NCI-H345 treated with DMSO at 0.1 percent for 48 hours (cell line): Measurements from ENCODE around the gene PDCD11.
"Not testable (repeated sequence)": the region's sequence is repeated elsewhere in the genome, so short reads cannot be mapped to it uniquely, and the experiment has no call there.

Source experiments
- DNase-seq: peaks from one replicate; lab custom pipeline; 2025; ENCODE audit not compliant: unreplicated experiment; lab: John Stamatoyannopoulos, UW

PDCD11 gene, protein sequence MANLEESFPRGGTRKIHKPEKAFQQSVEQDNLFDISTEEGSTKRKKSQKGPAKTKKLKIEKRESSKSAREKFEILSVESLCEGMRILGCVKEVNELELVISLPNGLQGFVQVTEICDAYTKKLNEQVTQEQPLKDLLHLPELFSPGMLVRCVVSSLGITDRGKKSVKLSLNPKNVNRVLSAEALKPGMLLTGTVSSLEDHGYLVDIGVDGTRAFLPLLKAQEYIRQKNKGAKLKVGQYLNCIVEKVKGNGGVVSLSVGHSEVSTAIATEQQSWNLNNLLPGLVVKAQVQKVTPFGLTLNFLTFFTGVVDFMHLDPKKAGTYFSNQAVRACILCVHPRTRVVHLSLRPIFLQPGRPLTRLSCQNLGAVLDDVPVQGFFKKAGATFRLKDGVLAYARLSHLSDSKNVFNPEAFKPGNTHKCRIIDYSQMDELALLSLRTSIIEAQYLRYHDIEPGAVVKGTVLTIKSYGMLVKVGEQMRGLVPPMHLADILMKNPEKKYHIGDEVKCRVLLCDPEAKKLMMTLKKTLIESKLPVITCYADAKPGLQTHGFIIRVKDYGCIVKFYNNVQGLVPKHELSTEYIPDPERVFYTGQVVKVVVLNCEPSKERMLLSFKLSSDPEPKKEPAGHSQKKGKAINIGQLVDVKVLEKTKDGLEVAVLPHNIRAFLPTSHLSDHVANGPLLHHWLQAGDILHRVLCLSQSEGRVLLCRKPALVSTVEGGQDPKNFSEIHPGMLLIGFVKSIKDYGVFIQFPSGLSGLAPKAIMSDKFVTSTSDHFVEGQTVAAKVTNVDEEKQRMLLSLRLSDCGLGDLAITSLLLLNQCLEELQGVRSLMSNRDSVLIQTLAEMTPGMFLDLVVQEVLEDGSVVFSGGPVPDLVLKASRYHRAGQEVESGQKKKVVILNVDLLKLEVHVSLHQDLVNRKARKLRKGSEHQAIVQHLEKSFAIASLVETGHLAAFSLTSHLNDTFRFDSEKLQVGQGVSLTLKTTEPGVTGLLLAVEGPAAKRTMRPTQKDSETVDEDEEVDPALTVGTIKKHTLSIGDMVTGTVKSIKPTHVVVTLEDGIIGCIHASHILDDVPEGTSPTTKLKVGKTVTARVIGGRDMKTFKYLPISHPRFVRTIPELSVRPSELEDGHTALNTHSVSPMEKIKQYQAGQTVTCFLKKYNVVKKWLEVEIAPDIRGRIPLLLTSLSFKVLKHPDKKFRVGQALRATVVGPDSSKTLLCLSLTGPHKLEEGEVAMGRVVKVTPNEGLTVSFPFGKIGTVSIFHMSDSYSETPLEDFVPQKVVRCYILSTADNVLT (N-terminal part only)

DNA sequence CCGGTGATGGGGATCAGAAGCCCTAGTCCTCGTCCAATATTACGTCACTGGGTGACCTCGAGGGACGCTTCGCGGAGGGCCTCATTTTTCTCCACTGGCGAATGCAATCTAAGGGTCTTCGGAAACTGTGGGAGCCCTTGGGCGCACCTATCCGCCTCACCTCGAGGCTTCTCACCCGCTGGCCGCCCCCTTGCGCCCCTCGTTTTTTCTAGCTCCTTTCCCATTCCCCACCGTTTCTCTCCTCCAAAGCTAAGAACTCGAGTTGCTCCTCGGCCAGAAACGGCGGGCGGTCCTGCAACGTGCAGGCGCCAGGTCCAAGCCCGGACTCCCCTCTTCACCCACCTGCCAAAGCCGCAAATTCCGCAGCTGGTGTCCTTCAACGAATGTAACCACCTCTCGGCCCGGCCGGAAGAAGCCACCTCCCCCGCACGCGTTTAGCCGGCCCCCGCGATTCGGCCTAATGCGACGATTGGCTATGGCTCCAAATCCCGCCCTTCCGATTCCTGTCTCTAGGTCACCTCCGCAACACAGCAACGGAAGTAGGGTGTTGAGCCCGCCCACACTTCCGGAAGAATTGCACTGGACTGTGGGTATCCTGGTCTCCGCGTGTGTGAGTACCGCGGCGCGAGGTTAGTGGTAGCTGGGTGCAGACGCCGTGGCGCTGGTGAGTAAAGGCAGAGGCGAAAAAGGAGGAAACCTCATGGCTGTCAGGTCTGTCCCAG, at the start of gene PDCD11, which contains the start of gene ATP5MK:
PDCD11 (plus strand) TSS at position 560 of the 722 bp plus-strand sequence. CDS start 1,801 bp downstream, outside the sequence.
ATP5MK (minus strand) TSS at position 409 of the 722 bp plus-strand sequence. CDS start 4,018 bp downstream, outside the sequence.
- DNase-seq: peak; percentile 86

DNA sequence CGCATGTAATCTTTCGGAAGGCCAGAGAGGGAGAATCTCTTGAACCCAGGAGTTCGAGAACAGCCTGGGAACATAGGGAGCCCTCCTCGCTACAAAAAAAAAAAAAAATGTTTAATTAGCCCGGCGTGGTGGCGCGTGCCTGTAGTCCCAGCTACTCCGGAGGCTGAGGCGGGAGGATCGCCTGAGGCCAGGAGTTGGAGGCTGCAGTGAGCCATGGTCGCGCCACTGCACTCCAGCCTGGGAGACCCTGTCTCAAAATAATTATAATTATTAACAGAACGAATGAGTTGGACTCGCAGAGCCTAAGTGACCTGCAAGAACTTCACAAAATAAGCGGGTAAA, 46.3 kb upstream of the PDCD11 start:
- DNase-seq: no peak

DNA sequence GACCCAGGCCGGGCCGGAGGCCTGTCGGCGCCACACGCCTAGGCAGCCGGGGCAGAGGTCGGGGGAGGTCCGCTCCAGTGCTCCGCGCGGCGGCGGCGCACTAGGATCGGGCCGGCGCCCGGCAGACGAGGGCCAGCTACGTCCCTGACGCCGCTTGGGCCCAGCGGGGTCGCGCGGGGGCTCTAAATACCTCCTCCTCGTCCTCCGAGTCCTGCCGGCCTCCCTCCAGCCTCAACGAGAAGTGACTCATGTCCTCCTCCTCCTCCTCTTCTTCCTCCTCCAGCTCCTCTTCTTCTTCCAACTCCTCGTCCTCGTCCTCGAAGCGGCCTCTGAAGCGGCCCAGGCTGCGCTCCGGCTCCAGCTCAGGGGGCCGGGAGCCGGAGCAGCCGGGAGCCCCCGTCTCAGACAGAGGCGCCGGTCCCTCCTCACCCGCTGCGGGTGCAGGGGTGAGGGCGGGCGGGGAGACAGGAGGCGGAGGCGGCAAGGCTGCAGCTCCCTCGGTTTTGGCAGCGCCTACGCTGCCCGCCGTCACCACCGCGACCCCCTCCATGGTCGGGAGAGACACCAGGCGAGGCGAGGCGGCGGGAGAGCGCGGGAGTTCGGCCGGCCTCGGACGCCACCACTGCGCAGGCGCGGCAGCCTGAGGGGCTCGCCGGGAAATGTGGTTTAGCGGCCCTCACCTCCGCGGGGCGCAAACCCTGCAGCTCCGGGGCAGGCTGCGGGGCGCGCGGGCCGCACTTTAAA, 45.7 kb upstream of the PDCD11 start, which contains the start of gene PCGF6:
PCGF6 (minus strand) TSS at position 624 of the 744 bp plus-strand sequence; CDS start at position 550, 74 bp downstream.
- DNase-seq: peak; percentile 39

DNA sequence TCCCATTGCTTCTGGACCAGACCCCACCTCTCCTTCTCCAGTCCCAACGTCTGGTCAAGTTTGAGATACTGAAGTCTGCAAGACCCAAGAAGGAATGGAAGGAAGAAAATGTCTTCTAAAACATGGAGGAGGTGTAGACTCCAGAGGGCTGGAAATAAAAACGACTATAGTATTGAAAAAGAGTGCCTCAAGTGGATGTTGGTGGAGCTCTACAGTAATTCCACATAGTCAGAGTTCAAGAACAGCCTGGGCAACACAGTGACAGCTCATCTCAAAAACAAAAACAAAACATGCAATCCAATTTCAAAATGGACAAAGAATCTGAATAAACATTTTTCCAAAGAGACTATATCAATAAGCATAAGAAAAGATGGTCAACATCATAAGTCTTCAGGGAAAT, 43.1 kb upstream of the PDCD11 start:
- DNase-seq: no peak

DNA sequence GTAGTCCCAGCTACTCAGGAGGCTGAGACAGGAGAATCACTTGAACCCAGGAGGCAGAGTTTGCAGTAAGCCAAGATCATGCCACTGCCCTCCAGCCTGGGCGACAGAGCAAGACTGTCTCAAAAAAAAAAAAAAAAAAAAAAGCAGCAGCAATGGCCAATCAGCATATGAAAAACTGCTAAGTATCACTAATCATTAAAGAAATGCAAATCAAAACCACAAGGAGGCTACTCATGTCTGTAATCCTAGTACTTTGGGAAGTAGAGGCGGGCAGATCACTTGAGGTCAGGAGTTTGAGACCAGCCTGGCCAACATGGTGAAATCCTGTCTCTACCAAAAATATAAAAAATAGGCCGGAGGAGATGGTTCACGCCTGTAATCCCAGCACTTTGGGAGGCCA, 41.9 kb upstream of the PDCD11 start:
- DNase-seq: not testable (repeated sequence)

DNA sequence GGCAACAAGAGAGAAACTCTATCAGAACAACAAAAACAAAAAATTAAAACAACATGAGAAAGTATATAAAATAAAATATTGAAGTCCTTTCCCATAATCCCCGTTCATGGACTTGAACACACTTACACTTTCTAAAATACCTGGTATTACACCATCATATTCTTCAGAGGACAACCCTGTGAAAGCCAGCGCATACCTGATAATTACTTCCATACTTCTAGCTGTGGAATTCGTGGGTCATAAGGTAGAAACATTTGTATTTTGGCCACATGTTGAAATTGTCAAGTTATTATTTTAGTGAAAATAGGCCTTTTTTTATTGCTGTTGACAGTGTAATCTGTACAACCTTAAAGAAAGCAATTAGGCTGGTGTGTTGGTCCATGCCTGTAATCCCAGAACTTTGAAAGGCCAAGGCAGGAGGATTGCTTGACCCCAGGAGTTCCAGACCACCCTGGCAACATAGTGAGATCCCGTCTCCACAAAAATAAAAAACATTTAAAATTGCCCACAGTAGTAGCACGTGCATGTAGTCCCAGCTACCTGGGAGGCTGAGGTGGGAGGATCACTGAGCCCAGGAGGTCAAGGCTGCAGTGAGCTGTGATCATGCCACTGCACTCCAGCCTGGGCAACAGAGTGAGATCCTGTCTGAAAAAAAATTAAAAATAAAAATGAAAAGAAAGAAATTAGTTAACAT, 40.4 kb upstream of the PDCD11 start:
- DNase-seq: no peak

DNA sequence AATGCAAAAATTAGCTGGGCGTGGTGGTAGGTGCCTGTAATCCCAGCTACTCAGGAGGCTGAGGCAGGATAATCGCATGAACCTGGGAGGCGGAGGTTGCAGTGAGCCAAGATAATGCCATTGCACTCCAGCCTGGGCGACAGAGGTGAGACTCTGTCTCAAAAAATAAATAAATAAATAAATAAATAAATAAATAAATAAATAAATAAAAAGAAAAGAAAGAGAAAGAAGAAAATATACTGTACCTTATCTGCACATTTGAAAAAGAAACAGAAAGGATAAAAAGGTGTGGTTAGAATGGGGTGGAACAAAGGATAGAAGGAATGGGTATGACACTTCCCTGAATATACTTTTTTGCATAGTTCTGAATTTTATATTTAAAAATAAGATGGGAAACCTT, 36.9 kb upstream of the PDCD11 start:
- DNase-seq: not testable (repeated sequence)

DNA sequence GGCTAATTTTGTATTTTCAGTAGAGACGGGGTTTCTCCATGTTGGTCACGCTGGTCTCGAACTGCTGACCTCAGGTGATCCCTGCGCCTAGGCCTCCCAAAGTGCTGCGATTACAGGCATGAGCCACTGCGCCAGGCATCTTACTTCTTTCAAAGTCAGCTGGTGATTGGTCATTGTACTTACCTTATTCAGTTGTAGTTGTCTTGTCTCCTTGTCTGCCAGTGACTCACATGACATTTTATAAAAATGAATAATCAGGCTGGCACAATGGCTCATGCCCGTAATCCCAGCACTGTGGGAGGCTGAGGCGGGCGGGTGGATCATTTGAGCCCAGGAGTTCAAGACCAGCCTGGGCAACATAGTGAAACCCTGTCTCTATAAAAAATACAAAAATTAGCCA, 35.6 kb upstream of the PDCD11 start:
- DNase-seq: not testable (repeated sequence)

DNA sequence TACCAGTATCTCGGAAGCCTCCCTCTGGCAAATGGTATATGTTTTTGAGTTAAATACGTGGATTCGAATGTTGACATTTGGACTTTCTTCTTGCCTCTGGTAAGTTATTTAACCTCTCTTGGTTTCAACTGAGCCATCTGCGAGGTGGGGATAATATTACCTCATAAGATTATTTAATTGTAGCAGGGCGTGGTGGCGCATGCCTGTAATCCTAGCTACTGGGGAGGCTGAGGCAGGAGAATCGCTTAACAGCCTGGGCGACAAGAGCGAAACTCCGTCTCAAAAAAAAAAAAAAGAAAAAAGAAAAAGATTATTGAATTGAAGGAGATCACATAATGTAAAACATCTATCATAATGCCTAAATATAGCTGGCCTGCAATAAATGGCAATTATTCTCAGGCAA, 29.0 kb upstream of the PDCD11 start:
- DNase-seq: peak; percentile 14

DNA sequence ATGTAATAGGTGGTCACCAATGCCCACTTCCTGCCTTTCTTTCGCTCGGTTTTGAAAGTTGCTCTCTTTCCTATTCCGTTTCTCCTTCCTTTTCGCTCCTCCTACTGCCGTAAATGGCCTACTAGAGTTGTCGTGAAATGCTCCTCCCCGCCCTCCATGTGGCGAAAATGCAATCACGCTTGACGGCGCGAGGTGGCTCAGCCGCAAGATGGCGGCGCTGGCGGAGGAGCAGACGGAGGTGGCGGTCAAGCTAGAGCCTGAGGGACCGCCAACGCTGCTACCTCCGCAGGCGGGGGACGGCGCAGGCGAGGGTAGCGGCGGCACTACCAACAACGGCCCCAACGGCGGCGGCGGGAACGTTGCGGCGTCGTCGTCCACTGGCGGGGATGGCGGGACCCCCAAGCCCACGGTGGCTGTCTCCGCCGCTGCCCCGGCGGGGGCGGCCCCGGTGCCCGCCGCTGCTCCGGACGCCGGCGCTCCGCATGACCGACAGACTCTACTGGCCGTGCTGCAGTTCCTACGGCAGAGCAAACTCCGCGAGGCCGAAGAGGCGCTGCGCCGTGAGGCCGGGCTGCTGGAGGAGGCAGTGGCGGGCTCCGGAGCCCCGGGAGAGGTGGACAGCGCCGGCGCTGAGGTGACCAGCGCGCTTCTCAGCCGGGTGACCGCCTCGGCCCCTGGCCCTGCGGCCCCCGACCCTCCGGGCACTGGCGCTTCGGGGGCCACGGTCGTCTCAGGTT, 28.5 kb upstream of the PDCD11 start, which contains the start of gene TAF5:
TAF5 (plus strand) TSS at position 195 of the 737 bp plus-strand sequence; CDS start at position 209, 14 bp downstream.
- DNase-seq: peak; percentile 76

DNA sequence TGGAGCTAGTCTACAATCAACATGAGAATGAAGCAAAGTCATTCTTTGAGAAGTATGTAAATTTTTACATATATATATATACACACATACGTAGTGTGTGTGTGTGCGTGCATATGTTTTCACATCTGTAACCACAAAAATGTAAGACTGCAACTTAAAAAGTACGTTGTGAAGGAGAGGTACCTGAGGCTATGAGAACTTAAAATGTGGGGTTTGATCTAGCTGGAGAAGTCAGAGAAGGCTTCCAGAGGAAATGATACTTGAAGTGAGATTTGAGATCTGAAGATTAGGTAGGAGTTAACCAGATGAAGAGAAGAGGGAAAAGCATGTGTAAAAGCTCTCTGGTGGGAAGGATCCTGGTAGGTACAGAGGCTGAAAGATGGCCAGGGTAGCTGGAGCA, 22.9 kb upstream of the PDCD11 start:
- DNase-seq: no peak

DNA sequence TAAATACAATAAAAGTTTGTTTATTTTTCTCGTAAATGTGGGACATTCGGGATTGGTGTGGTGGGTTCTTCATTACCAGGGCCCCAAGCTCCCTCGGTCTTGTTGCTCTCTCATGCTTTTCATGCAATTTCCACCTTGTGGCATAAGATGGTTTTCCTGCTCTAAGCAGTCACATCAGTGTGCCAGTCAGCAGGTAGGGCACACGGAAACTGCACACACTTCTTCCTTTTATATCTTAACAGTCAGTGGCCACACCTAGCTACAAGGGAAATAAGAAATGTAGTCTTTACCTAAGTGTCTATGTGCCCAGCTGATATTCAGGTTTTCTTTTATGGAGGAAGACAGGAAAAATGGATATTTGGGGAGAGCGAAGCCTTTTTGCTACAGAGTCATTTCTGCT, 22.2 kb upstream of the PDCD11 start:
- DNase-seq: no peak

DNA sequence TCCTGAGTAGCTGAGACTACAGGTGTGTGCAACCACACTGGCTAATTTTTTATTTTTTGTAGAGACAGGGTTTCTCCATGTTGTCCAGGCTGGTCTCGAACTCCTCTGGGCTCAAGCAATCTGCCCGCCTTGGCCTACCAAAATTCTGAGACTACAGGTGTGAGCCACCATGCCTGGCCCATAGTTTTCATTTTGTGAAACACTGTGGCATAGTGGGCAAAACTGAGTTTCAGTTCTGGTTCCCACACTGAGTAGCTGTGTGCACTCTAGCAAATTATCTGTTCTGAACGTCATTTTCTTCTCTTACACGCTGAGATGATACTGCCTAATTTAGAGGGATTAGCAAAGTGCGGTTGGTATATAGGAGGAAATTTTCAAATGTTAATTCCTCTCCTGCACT, 13.7 kb upstream of the PDCD11 start:
- DNase-seq: no peak

DNA sequence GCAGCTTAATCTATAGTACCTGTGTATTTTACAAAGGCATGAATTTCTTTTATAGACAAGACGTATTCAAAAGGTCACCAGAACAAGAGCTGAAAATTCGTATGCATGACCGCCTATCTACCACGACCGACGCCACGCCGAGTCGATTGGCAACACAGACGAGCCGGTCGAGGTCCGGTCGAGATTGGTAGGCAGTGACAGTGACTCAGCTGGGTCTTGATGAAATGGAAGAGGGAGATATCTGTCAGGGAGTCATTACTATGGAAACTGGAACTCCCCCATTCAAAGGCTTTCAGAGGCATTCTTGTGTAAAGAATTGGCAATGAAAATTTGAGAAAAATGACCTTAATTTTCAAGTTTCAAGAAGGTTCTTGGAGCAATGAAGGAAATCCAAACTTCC, 2.2 kb upstream of the PDCD11 start:
- no peak for DNase-seq

DNA sequence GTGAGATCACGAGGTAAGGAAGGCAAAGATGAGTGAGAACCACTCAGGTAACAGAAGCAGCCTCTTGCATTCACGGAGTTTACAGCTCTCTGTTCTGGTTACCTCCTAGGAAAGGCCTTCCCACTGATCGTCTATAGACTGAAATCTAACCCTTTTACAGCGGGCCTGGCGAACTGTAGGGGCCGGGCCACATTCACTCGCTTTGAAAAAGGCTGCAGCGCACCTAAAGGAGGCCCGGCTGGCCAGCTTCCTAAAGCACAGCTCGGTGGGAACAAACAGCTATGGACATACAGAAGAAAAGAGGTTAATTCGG, 716 bp upstream of the PDCD11 start:
- no peak for DNase-seq

DNA sequence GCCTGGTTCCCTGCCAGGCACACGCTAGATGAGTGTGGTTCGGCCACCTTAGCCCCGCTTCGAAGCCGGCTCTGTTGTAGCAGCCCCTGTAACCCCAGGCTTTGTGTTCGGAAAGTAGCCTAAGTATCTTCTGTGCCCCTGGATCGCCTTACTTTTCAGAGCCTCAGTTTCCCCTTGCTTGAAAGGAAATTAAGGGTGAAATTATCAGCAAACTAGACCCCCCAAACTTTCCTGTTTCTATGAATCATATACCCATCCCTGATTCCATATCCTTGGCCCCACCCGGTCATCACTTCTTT, 312 bp downstream of the PDCD11 start:
- DNase-seq: no peak

DNA sequence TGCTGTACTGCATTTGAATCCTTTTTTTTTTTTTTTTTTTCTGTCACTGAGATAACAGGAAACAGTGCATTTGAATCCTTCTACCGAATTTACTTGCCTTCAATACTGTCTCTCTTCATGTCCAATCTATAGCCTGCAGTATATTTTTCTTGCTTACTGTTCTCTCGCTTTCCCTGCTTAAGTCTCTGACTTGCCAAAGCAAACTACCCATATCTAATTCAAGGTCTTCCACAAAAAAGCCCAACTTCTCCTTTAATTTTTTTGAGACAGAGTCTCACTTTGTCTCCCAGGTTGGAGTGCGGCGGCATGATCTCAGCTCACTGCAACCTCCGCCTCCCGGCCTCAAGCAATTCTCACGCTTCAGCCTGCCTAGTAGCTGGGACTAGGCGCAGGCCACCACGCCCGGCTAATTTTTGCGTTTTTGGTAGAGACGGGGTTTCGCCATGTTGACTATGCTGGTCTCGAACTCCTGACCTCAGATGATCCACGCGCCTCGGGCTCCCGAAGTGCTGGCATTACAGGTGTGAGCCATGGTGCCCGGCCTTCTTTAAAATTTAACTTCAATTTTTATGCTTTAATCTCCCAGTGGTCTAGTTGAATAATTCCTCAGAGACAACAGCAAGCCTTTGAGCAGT, 882 bp downstream of the PDCD11 start:
- no peak for DNase-seq

DNA sequence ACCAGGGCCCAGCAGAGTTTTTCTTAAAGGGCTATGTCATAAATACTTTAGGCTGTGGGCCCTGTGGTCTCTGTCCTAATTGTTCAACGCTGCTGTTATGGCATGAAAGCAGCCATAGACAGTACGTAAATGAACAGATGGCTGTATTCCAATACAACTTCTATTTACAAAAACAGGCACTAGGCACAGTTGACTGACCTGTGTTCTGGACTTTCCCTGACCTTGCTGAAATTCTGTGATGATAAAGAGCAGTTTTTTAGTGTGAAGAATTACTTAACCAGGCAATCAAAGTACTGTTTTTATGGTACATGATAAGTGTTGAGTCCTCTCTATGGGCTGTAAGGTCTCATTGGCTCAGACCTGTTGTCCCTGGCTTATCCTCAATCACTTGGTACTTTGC, 17.1 kb downstream of the PDCD11 start:
- no peak for DNase-seq
